Gastrocnemius medialis (tissue), 4 donors: ENCODE data around the gene PCSK5. TPM values are rescaled to one million over a fixed set of nuclear protein-coding genes. Genes with fewer than 3 reads are reported as not detected.

Experiments
- ATAC-seq, 2 donors: fragments of 150-250 bp; one replicate each; pipeline ENCODE4 v1.9.1; 2016
- DNase-seq, 2 donors: peaks; one replicate each; pipeline ENCODE4 v3.0.0-alpha.2; 2019
- H3K27ac ChIP-seq, 4 donors: fragments of 200-600 bp; sonication (generic); 1 replicate in 1 of 4; 2 replicates in 3 of 4; pipeline ENCODE4 v1.5.1; 2016 to 2018; ENCODE audit warnings: mild to moderate bottlenecking in 2 of 4, moderate library complexity in 1 of 4
- H3K27me3 ChIP-seq, 3 donors: fragments of 200-600 bp; sonication (generic) in 2 of 3; 1 replicate in 1 of 3; 2 replicates in 2 of 3; pipeline versions ENCODE4 v1.5.1 to v1.6.0; 2016 to 2019; ENCODE audit warnings: mild to moderate bottlenecking in 1 of 3, moderate library complexity in 1 of 3
- H3K36me3 ChIP-seq, 2 donors: fragments of 200-600 bp; sonication (generic) in 1 of 2; one replicate each; pipeline ENCODE4 v1.5.1; 2017 to 2018
- H3K4me1 ChIP-seq, 2 donors: fragments of 200-600 bp; sonication (generic) in 1 of 2; one replicate each; pipeline ENCODE4 v1.5.1; 2016 to 2017; ENCODE audit warnings: mild to moderate bottlenecking in 2 of 2
- H3K4me3 ChIP-seq, 4 donors: fragments of 200-600 bp; sonication (generic) in 3 of 4; 1 replicate in 1 of 4; 2 replicates in 3 of 4; pipeline ENCODE4 v1.5.1; 2016 to 2019; ENCODE audit warnings: mild to moderate bottlenecking in 2 of 4
- H3K9me3 ChIP-seq, 3 donors: fragments of 200-600 bp; sonication (generic) in 2 of 3; 1 replicate in 1 of 3; 2 replicates in 2 of 3; pipeline ENCODE4 v1.5.1; 2016 to 2019
- CTCF ChIP-seq, 5 experiments: fragments of 450-650 bp in 3 of 5; fragments of 200-600 bp in 2 of 5; sonication (generic) in 2 of 5; IDR thresholded peaks in 4 of 5; conservative IDR thresholded peaks in 1 of 5; 1 replicate in 4 of 5; 2 replicates in 1 of 5; pipeline ENCODE4 v1.5.1; 2016 to 2019; ENCODE audit warnings: antibody characterized with exemption in 5 of 5, mild to moderate bottlenecking in 3 of 5, moderate library complexity in 3 of 5
- POLR2A ChIP-seq, 2 donors: fragments of 450-650 bp; IDR thresholded peaks; one replicate each; pipeline ENCODE4 v1.6.1; 2017; ENCODE audit warnings: antibody characterized with exemption in 2 of 2, mild to moderate bottlenecking in 2 of 2, moderate library complexity in 2 of 2
- in situ Hi-C, 4 donors: fragments of 200-750 bp; cut with MboI; loops; one replicate each; pipeline versions ENCODE4 v1.15.0 to v1.8.0; 2017; ENCODE audit warnings: low sequenced_read_pairs in 4 of 4
- intact Hi-C: fragments of 100-400 bp; cut with DNase I; formaldehyde crosslinking; loops from one replicate; pipeline ENCODE4 v1.15.1; 2023; ENCODE audit warnings: low total_unique reads
- total RNA-seq, 4 donors: library from RNA; depleted of rRNA; stranded (reverse); fragments of >200 nt; gene quantifications; one replicate each; pipeline versions ENCODE4 v1.1.0 to v1.2.3, GENCODE V29; 2016

PCSK5 gene
- total RNA-seq, 4 donors from 2014 or later: 1.3 to 8.3 (median 3.2) TPM

- Histone ChIP-seq H3K27me3 (no peaks in the 10 kb centered on the region), H3K4me3 (no peak overlapping the region), H3K4me1 (no peaks in the 10 kb centered on the region), H3K36me3 (no peaks in the 10 kb centered on the region), H3K27ac (no peak overlapping the region), H3K9me3 (no peaks in the 10 kb centered on the region)
- in situ Hi-C loops (loop anchor here in 1 of 4 donors (25.0 kb wide), 1 partner anchor 1123 kb away; no protein-coding TSS in a partner anchor), intact Hi-C loops (no loop called here)
- DNase-seq: no peak
- ATAC-seq: no peak
- TF ChIP-seq CTCF (IDR thresholded peaks at IDR 0.05 in 4 of 5, conservative IDR thresholded peaks at IDR 0.05 in 1 of 5): no peak
- TF ChIP-seq POLR2A (IDR thresholded peaks at IDR 0.05): no peak
Observed at GRCh38 chr9:76310577-76310976, 420.1 kb downstream of the PCSK5 start.

- ATAC-seq (no peak), DNase-seq (no peak)
- in situ Hi-C loops (loop anchor here in 1 of 4 donors (25.0 kb wide), 1 partner anchor 1124 kb away; no protein-coding TSS in a partner anchor), intact Hi-C loops (no loop called here)
- Histone ChIP-seq H3K4me1 (no peaks in the 10 kb centered on the region), H3K27me3 (no peaks in the 10 kb centered on the region), H3K9me3 (no peaks in the 10 kb centered on the region), H3K4me3 (no peak overlapping the region), H3K36me3 (no peaks in the 10 kb centered on the region), H3K27ac (no peak overlapping the region)
- no peak for TF ChIP-seq POLR2A (IDR thresholded peaks at IDR 0.05)
- no peak for TF ChIP-seq CTCF (IDR thresholded peaks at IDR 0.05 in 4 of 5, conservative IDR thresholded peaks at IDR 0.05 in 1 of 5)
Observed at GRCh38 chr9:76310991-76311390, 420.5 kb downstream of the PCSK5 start.

GRCh38 chr9:76311537-76311936, 421.1 kb downstream of the PCSK5 start:
- Histone ChIP-seq H3K27me3 (no peaks in the 10 kb centered on the region), H3K9me3 (no peaks in the 10 kb centered on the region), H3K36me3 (no peaks in the 10 kb centered on the region), H3K4me1 (no peaks in the 10 kb centered on the region), H3K27ac (no peak overlapping the region), H3K4me3 (no peak overlapping the region)
- in situ Hi-C loops: loop anchor here in 1 of 4 donors (25.0 kb wide), 1 partner anchor 1124 kb away; no protein-coding TSS in a partner anchor
- ATAC-seq (no peak), DNase-seq (no peak)
- intact Hi-C loops: no loop called here
- TF ChIP-seq POLR2A (IDR thresholded peaks at IDR 0.05) (no peak), CTCF (IDR thresholded peaks at IDR 0.05 in 4 of 5, conservative IDR thresholded peaks at IDR 0.05 in 1 of 5) (no peak)

- intact Hi-C loops (no loop called here), in situ Hi-C loops (loop anchor here in 1 of 4 donors (25.0 kb wide), 1 partner anchor 1126 kb away; no protein-coding TSS in a partner anchor)
- H3K9me3 ChIP-seq: no peaks in the 10 kb centered on the region
- TF ChIP-seq POLR2A (IDR thresholded peaks at IDR 0.05) (no peak), CTCF (IDR thresholded peaks at IDR 0.05 in 4 of 5, conservative IDR thresholded peaks at IDR 0.05 in 1 of 5) (no peak)
- H3K4me1 ChIP-seq: no peaks in the 10 kb centered on the region
- H3K27me3 ChIP-seq: no peaks in the 10 kb centered on the region
- H3K4me3 ChIP-seq: no peak overlapping the region
- no peak overlapping the region for H3K27ac ChIP-seq
- ATAC-seq (no peak), DNase-seq (no peak)
- no peaks in the 10 kb centered on the region for H3K36me3 ChIP-seq
Observed at GRCh38 chr9:76313771-76314170, 423.3 kb downstream of the PCSK5 start.

GRCh38 chr9:76314321-76314720, 423.8 kb downstream of the PCSK5 start:
- H3K4me1 ChIP-seq: no peaks in the 10 kb centered on the region
- H3K27ac ChIP-seq: no peak overlapping the region
- no peaks in the 10 kb centered on the region for H3K27me3 ChIP-seq
- H3K9me3 ChIP-seq: no peaks in the 10 kb centered on the region
- no peaks in the 10 kb centered on the region for H3K36me3 ChIP-seq
- ATAC-seq (no peak), DNase-seq (no peak)
- intact Hi-C loops: no loop called here
- in situ Hi-C loops: loop anchor here in 1 of 4 donors (25.0 kb wide), 1 partner anchor 1127 kb away; no protein-coding TSS in a partner anchor
- no peak for TF ChIP-seq POLR2A (IDR thresholded peaks at IDR 0.05)
- no peak for TF ChIP-seq CTCF (IDR thresholded peaks at IDR 0.05 in 4 of 5, conservative IDR thresholded peaks at IDR 0.05 in 1 of 5)
- no peak overlapping the region for H3K4me3 ChIP-seq
